Hepatocyte (in vitro differentiated cells): ENCODE data around the gene AK2. TPM values are rescaled to one million over a fixed set of nuclear protein-coding genes. Genes with fewer than 3 reads are reported as not detected.
"Not testable (repeated sequence)": the region's sequence is repeated elsewhere in the genome, so short reads cannot be mapped to it uniquely, and the experiment has no call there.

Source experiments
- DNase-seq: peaks from one replicate; pipeline ENCODE4 v3.0.0-alpha.2; 2016; ENCODE audit warnings: low spot score
- H2AFZ ChIP-seq: fragments of 200-600 bp; sonication (generic); 2 replicates; pipeline ENCODE4 v1.6.0; 2016; ENCODE audit warnings: antibody characterized with exemption, mild to moderate bottlenecking
- H3K27ac ChIP-seq: fragments of 200-600 bp; sonication (generic); 2 replicates; pipeline ENCODE4 v1.5.1; 2016; ENCODE audit warnings: mild to moderate bottlenecking
- H3K27me3 ChIP-seq: fragments of 200-600 bp; sonication (generic); 2 replicates; pipeline ENCODE4 v1.6.1; 2016
- H3K36me3 ChIP-seq: fragments of 200-600 bp; sonication (generic); replicated peaks from 2 replicates; pipeline ENCODE4 v1.5.1; 2016; ENCODE audit warnings: low read depth; ENCODE audit not compliant: insufficient read depth
- H3K4me1 ChIP-seq: fragments of 200-600 bp; sonication (generic); 2 replicates; pipeline ENCODE4 v1.5.1; 2016; ENCODE audit warnings: mild to moderate bottlenecking, moderate library complexity; ENCODE audit not compliant: insufficient read depth
- H3K4me2 ChIP-seq: fragments of 200-600 bp; sonication (generic); 2 replicates; pipeline ENCODE4 v1.6.0; 2016
- H3K4me3 ChIP-seq: fragments of 200-600 bp; sonication (generic); 2 replicates; pipeline ENCODE4 v1.5.1; 2016; ENCODE audit warnings: mild to moderate bottlenecking
- H3K79me2 ChIP-seq: fragments of 200-600 bp; sonication (generic); 2 replicates; pipeline ENCODE4 v1.6.0; 2017; ENCODE audit warnings: mild to moderate bottlenecking
- H3K9me2 ChIP-seq: fragments of 200-600 bp; sonication (generic); replicated peaks from 2 replicates; pipeline ENCODE4 v1.6.0; 2017; ENCODE audit warnings: mild to moderate bottlenecking; ENCODE audit not compliant: insufficient read depth
- H3K9me3 ChIP-seq: fragments of 200-600 bp; sonication (generic); 2 replicates; pipeline ENCODE4 v1.5.1; 2016; ENCODE audit warnings: low read depth, mild to moderate bottlenecking
- H4K20me1 ChIP-seq: fragments of 200-600 bp; sonication (generic); 2 replicates; pipeline ENCODE4 v1.6.0; 2016; ENCODE audit warnings: mild to moderate bottlenecking; ENCODE audit not compliant: insufficient read depth, poor library complexity, severe bottlenecking
- CTCF ChIP-seq: fragments of 200-600 bp; sonication (generic); IDR thresholded peaks from 2 replicates; pipeline ENCODE4 v1.5.1; 2016; ENCODE audit warnings: antibody characterized with exemption, mild to moderate bottlenecking; ENCODE audit not compliant: poor library complexity
- EZH2 ChIP-seq: fragments of 200-600 bp; sonication (generic); IDR thresholded peaks from 2 replicates; pipeline ENCODE4 v1.6.1; 2016; ENCODE audit warnings: antibody characterized with exemption, mild to moderate bottlenecking, borderline replicate concordance
- EZH2phosphoT487 ChIP-seq: fragments of 200-600 bp; sonication (generic); IDR thresholded peaks from one replicate; pipeline ENCODE4 v1.6.1; 2018; ENCODE audit warnings: antibody characterized with exemption, mild to moderate bottlenecking, low read depth, moderate library complexity; ENCODE audit not compliant: unreplicated experiment, severe bottlenecking
- WGBS: methylation state at CpG from one replicate; pipeline ENCODE4 v1.1.6; 2016; ENCODE audit warnings: low lambda C conversion rate; ENCODE audit errors: missing lambda C conversion rate; 5-methylcytosine and 5-hydroxymethylcytosine counted together
- polyA plus RNA-seq: library from polyadenylated mRNA; unstranded; fragments of >200 nt; fragmentation: Nextera tagmentation; extraction: Ambion mirVana; gene quantifications from 2 replicates; pipeline ENCODE4 v1.2.1, GENCODE V29; 2016
- total RNA-seq: library from RNA; depleted of rRNA; stranded (reverse); fragments of >200 nt; gene quantifications from 2 replicates; pipeline ENCODE4 v1.2.3, GENCODE V29; 2014

AK2 gene
- total and polyA plus RNA-seq, 2 experiments from 2014 or later = 120 to 147 TPM

DNA sequence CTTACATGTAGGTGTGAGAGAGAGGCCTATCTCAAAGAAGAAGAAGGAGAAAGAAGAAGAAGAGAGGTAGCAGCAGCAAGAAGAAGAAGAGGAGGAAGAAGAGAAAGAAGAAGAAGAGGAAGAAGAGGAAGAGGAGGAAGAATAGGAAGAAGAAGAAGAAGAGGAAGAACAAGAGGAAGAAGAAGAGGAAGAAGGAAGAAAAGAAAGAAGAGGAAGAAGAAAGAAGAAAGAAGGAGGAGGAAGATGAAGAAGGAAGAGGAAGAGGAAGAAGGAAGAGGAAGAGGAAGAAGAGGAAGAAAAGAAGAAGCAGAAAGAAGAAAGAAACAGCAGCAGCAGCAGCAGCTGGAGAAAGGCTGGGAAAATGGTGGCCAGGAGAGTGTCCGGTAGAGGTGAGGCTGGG, 33.9 kb upstream of the AK2 start:
- TF ChIP-seq CTCF (no peak), EZH2 (no peak), EZH2phosphoT487 (no peak)
- Histone ChIP-seq H2AFZ (no peak overlapping the region), H3K4me3 (no peak overlapping the region), H3K4me2 (no peak overlapping the region), H3K27ac (no peak overlapping the region), H3K9me2 (no peaks in the 10 kb centered on the region), H3K36me3 (no peaks in the 10 kb centered on the region), H3K27me3 (no peaks in the 10 kb centered on the region), H3K79me2 (no peaks in the 10 kb centered on the region), H3K9me3 (no peaks in the 10 kb centered on the region), H3K4me1 (no peaks in the 10 kb centered on the region), H4K20me1 (no peaks in the 10 kb centered on the region)
- DNase-seq = no peak
- 100% methylated on average over 1 of the region's 1 CpG for WGBS

- not testable (repeated sequence) for H2AFZ ChIP-seq, H3K4me2 ChIP-seq, H3K4me1 ChIP-seq, H3K27me3 ChIP-seq, H3K4me3 ChIP-seq, DNase-seq, H3K27ac ChIP-seq, H4K20me1 ChIP-seq, H3K79me2 ChIP-seq, H3K36me3 ChIP-seq, H3K9me2 ChIP-seq
- 40% methylated on average over 2 of the region's 2 CpGs for WGBS
- H3K9me3 ChIP-seq = peaks cover 12% of the 10 kb centered on the region
These were observed 31.4 kb upstream of the AK2 start for GRCh38 chr1:33068108-33068507.

- H3K9me3 ChIP-seq = peaks cover 12% of the 10 kb centered on the region
These were observed 29.8 kb upstream of the AK2 start for GRCh38 chr1:33066477-33066876.

GRCh38 chr1:33065301-33065700, 28.6 kb upstream of the AK2 start:
- TF ChIP-seq CTCF = no peak
- TF ChIP-seq EZH2phosphoT487 = no peak
- no peak for TF ChIP-seq EZH2
- Histone ChIP-seq H3K27ac (no peak overlapping the region), H3K4me3 (no peak overlapping the region), H3K4me1 (no peaks in the 10 kb centered on the region), H2AFZ (no peak overlapping the region), H3K4me2 (no peak overlapping the region), H3K79me2 (no peaks in the 10 kb centered on the region), H3K9me3 (peaks cover 12% of the 10 kb centered on the region), H3K9me2 (no peaks in the 10 kb centered on the region), H3K36me3 (no peaks in the 10 kb centered on the region), H4K20me1 (no peaks in the 10 kb centered on the region), H3K27me3 (no peaks in the 10 kb centered on the region)
- WGBS = 84% methylated on average over 10 of the region's 10 CpGs
- DNase-seq = no peak

More at GRCh38 chr1:33066477-33066876, 29.8 kb upstream of the AK2 start:
- H4K20me1 ChIP-seq, DNase-seq, H3K36me3 ChIP-seq, H2AFZ ChIP-seq, H3K4me1 ChIP-seq, H3K27me3 ChIP-seq, H3K4me3 ChIP-seq, H3K79me2 ChIP-seq, H3K4me2 ChIP-seq, H3K9me2 ChIP-seq, H3K27ac ChIP-seq: not testable (repeated sequence)
- WGBS = 90% methylated on average over 3 of the region's 3 CpGs

- DNase-seq, H3K27ac ChIP-seq, H3K27me3 ChIP-seq, H3K4me1 ChIP-seq, H3K79me2 ChIP-seq, H3K4me3 ChIP-seq, H3K9me2 ChIP-seq, H2AFZ ChIP-seq, H4K20me1 ChIP-seq, H3K36me3 ChIP-seq, H3K4me2 ChIP-seq: not testable (repeated sequence)
- WGBS = 87% methylated on average over 9 of the region's 9 CpGs
- peaks cover 12% of the 10 kb centered on the region for H3K9me3 ChIP-seq
These were observed 27.6 kb upstream of the AK2 start for GRCh38 chr1:33064284-33064683.
